Neural cell (in vitro differentiated cells): ENCODE results near the gene NECTIN4. TPM values are rescaled to one million over a fixed set of nuclear protein-coding genes. Genes with fewer than 3 reads are reported as not detected.

Experiments
- H2AFZ ChIP-seq: fragments of 200-600, 300-800 bp; sonication (generic), shearing (Covaris generic); 2 replicates; pipeline ENCODE4 v1.6.0; 2014; ENCODE audit warnings: low read depth, mild to moderate bottlenecking, antibody characterized with exemption, low read length, moderate library complexity
- H3F3A ChIP-seq: fragments of 200-600 bp; shearing (Covaris generic); 2 replicates; pipeline ENCODE4 v1.6.1; 2016; ENCODE audit warnings: mild to moderate bottlenecking, moderate library complexity, mixed read lengths, antibody characterized with exemption, low read length; ENCODE audit not compliant: insufficient read depth, poor library complexity, severe bottlenecking
- H3K27ac ChIP-seq: fragments of 200-600, 300-800 bp; sonication (generic), shearing (Covaris generic); 2 replicates; pipeline ENCODE4 v1.5.1; 2014; ENCODE audit warnings: mild to moderate bottlenecking, low read length, moderate library complexity
- H3K27me3 ChIP-seq: fragments of 300-800, 200-600 bp; sonication (generic), shearing (Covaris generic); 2 replicates; pipeline ENCODE4 v1.6.0; 2014; ENCODE audit warnings: mild to moderate bottlenecking, low read depth, low read length, moderate library complexity; ENCODE audit not compliant: insufficient read depth
- H3K36me3 ChIP-seq: fragments of 300-800, 200-600 bp; sonication (generic), shearing (Covaris generic); 2 replicates; pipeline ENCODE4 v1.5.1; 2014; ENCODE audit warnings: mild to moderate bottlenecking, antibody characterized with exemption, low read length, moderate library complexity; ENCODE audit not compliant: insufficient read depth
- H3K4me2 ChIP-seq: fragments of 300-800, 200-600 bp; sonication (generic), shearing (Covaris generic); 2 replicates; pipeline ENCODE4 v1.6.0; 2014; ENCODE audit warnings: mild to moderate bottlenecking, low read length
- H3K4me3 ChIP-seq: fragments of 300-800, 200-600 bp; sonication (generic), shearing (Covaris generic); 2 replicates; pipeline ENCODE4 v1.5.1; 2014; ENCODE audit warnings: mild to moderate bottlenecking, low read length, moderate library complexity
- H3K79me2 ChIP-seq: fragments of 200-600 bp; shearing (Covaris generic); replicated peaks from 2 replicates; pipeline ENCODE4 v1.6.0; 2014; ENCODE audit warnings: mild to moderate bottlenecking, low read length, moderate library complexity; ENCODE audit not compliant: insufficient read depth
- H3K9ac ChIP-seq: fragments of 300-800, 200-600 bp; sonication (generic), shearing (Covaris generic); 2 replicates; pipeline ENCODE4 v1.6.1; 2016; ENCODE audit warnings: mild to moderate bottlenecking, low read length, mixed read lengths
- H3K9me2 ChIP-seq: fragments of 200-600 bp; shearing (Covaris generic); 2 replicates; pipeline ENCODE4 v1.6.1; 2016; ENCODE audit warnings: mild to moderate bottlenecking, low read length, mixed read lengths; ENCODE audit not compliant: insufficient read depth
- H3K9me3 ChIP-seq: fragments of 200-600, 300-800 bp; sonication (generic), shearing (Covaris generic); 2 replicates; pipeline ENCODE4 v1.6.1; 2016; ENCODE audit warnings: mild to moderate bottlenecking, mixed run types, low read length, moderate library complexity, mixed read lengths
- H4K20me1 ChIP-seq: fragments of 200-600 bp; shearing (Covaris generic); 2 replicates; pipeline ENCODE4 v1.6.1; 2016; ENCODE audit warnings: mild to moderate bottlenecking, mixed run types; ENCODE audit not compliant: insufficient read depth
- EP300 ChIP-seq: fragments of 450-650 bp; conservative IDR thresholded peaks from 2 replicates; pipeline ENCODE4 v1.6.1; 2014; ENCODE audit warnings: antibody characterized with exemption, mild to moderate bottlenecking, moderate library complexity; ENCODE audit not compliant: poor library complexity, severe bottlenecking
- EZH2 ChIP-seq: fragments of 200-600, 300-800 bp; shearing (Covaris generic), sonication (generic); IDR thresholded peaks from 2 replicates; pipeline ENCODE4 v1.6.1; 2014; ENCODE audit warnings: antibody characterized with exemption, low read length, borderline replicate concordance, mild to moderate bottlenecking; ENCODE audit not compliant: insufficient read depth, poor library complexity, severe bottlenecking
- MXI1 ChIP-seq: fragments of 450-650 bp; conservative IDR thresholded peaks from 2 replicates; pipeline ENCODE4 v1.6.1; 2014; ENCODE audit warnings: antibody characterized with exemption, mild to moderate bottlenecking; ENCODE audit not compliant: poor library complexity, severe bottlenecking
- POLR2AphosphoS5 ChIP-seq: IDR thresholded peaks from 2 replicates; pipeline ENCODE4 v1.6.1; 2012
- RAD21 ChIP-seq: fragments of 450-650 bp; conservative IDR thresholded peaks from 2 replicates; pipeline ENCODE4 v1.6.1; 2014; ENCODE audit warnings: antibody characterized with exemption, mild to moderate bottlenecking, moderate library complexity
- SMC3 ChIP-seq: fragments of 450-650 bp; conservative IDR thresholded peaks from 2 replicates; pipeline ENCODE4 v1.6.1; 2014; ENCODE audit warnings: antibody characterized with exemption, mild to moderate bottlenecking, moderate library complexity; ENCODE audit not compliant: poor library complexity
- TAF1 ChIP-seq: IDR thresholded peaks from 2 replicates; pipeline ENCODE4 v1.6.1; 2012; ENCODE audit warnings: low read depth
- polyA plus RNA-seq: library from polyadenylated mRNA; depleted of rRNA; stranded (reverse); fragments of >200 nt; gene quantifications from 2 replicates; pipeline ENCODE4 v1.2.3, GENCODE V29; 2014
- TF ChIP-seq, protein P1 (sequence below): IDR thresholded peaks from 2 replicates; pipeline ENCODE4 v1.6.1; 2012; ENCODE audit warnings: borderline replicate concordance
- TF ChIP-seq, protein P2 (sequence below): fragments of 450-650 bp; IDR thresholded peaks from 2 replicates; pipeline ENCODE4 v1.5.1; 2014; ENCODE audit warnings: antibody characterized with exemption, mild to moderate bottlenecking, moderate library complexity; ENCODE audit not compliant: poor library complexity, severe bottlenecking

The NECTIN4 gene
- polyA plus RNA-seq, 1 donor from 2014 or later, result not detected

DNA sequence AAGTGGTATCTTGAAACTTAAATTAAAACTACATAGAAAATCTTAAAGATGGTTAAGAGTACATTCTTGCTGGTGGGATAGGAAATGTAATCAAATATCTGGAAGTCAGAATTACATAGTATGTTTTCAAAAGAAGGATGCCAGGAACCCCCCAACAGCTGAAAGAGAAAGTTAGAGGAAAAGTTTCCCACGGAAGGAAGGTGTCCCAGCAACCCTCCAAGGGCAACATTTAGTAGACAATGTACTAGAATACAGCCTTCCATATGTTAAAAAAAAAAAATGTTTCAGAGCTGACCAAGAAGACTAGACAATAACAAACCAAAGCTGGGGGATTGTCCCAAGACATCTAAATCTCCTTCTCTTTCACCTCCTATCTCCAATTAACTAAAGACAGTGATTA is 40.9 kb upstream of the NECTIN4 start:
- no peaks in the 10 kb centered on the region for H3K9me2 ChIP-seq
- H3K36me3 ChIP-seq, result no peaks in the 10 kb centered on the region
- no peaks in the 10 kb centered on the region for H3K27me3 ChIP-seq
- H3F3A ChIP-seq, result no peaks in the 10 kb centered on the region
- no peak overlapping the region for H3K9ac ChIP-seq
- no peaks in the 10 kb centered on the region for H3K9me3 ChIP-seq
- peak overlapping the region; percentile 73 for H3K4me3 ChIP-seq
- no peak for TF ChIP-seq EZH2
- TF ChIP-seq MXI1, result no peak
- TF ChIP-seq SMC3, result no peak
- no peak for TF ChIP-seq RAD21
- TF ChIP-seq EP300, result no peak
- no peak for TF ChIP-seq POLR2AphosphoS5
- TF ChIP-seq, protein P1, sequence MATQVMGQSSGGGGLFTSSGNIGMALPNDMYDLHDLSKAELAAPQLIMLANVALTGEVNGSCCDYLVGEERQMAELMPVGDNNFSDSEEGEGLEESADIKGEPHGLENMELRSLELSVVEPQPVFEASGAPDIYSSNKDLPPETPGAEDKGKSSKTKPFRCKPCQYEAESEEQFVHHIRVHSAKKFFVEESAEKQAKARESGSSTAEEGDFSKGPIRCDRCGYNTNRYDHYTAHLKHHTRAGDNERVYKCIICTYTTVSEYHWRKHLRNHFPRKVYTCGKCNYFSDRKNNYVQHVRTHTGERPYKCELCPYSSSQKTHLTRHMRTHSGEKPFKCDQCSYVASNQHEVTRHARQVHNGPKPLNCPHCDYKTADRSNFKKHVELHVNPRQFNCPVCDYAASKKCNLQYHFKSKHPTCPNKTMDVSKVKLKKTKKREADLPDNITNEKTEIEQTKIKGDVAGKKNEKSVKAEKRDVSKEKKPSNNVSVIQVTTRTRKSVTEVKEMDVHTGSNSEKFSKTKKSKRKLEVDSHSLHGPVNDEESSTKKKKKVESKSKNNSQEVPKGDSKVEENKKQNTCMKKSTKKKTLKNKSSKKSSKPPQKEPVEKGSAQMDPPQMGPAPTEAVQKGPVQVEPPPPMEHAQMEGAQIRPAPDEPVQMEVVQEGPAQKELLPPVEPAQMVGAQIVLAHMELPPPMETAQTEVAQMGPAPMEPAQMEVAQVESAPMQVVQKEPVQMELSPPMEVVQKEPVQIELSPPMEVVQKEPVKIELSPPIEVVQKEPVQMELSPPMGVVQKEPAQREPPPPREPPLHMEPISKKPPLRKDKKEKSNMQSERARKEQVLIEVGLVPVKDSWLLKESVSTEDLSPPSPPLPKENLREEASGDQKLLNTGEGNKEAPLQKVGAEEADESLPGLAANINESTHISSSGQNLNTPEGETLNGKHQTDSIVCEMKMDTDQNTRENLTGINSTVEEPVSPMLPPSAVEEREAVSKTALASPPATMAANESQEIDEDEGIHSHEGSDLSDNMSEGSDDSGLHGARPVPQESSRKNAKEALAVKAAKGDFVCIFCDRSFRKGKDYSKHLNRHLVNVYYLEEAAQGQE, result no peak
- TF ChIP-seq TAF1, result no peak
- TF ChIP-seq, protein P2, sequence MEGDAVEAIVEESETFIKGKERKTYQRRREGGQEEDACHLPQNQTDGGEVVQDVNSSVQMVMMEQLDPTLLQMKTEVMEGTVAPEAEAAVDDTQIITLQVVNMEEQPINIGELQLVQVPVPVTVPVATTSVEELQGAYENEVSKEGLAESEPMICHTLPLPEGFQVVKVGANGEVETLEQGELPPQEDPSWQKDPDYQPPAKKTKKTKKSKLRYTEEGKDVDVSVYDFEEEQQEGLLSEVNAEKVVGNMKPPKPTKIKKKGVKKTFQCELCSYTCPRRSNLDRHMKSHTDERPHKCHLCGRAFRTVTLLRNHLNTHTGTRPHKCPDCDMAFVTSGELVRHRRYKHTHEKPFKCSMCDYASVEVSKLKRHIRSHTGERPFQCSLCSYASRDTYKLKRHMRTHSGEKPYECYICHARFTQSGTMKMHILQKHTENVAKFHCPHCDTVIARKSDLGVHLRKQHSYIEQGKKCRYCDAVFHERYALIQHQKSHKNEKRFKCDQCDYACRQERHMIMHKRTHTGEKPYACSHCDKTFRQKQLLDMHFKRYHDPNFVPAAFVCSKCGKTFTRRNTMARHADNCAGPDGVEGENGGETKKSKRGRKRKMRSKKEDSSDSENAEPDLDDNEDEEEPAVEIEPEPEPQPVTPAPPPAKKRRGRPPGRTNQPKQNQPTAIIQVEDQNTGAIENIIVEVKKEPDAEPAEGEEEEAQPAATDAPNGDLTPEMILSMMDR, result no peak
- no peak overlapping the region for H2AFZ ChIP-seq
- H4K20me1 ChIP-seq, result no peaks in the 10 kb centered on the region
- H3K79me2 ChIP-seq, result peaks cover 34% of the 10 kb centered on the region
- H3K4me2 ChIP-seq, result no peak overlapping the region
- no peak overlapping the region for H3K27ac ChIP-seq

DNA sequence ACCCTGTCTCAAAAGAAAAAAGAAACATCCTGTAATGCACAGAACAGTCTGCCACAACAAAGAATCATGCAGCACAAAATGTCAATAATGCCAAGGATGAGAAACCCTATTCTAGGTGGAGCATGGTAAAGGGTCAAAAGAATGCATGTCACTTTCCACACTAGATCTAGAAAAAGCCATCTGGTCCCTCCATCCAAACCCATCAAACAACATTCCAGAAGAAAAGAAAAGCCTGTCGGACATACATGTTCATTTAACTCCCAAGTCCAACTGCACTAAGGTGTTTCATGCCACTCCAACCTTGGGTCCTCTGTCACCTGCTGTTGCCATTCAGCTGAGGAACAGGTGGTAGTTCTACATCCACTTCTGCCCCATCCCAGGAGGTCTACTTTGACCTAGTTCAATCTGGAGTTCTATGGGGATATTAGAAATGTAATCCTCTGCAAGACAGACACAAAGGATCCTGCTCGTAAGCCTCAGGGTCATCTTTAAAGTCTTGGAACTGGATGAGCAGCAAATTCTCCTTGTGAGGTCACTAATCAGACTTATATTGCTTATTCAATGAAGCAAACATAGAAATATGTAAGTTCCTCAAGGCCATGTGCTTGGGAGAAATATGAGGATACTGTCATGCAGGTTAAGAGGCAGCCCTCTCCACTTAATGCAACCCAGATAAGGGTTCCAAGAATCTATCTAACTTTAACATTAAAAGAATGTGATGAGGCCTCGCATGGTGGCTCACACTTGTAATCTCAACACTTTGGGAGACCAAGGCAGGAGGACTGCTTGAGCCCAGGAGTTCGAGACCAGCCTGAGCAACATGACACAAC is 39.4 kb upstream of the NECTIN4 start:
- no peaks in the 10 kb centered on the region for H3F3A ChIP-seq
- H3K27ac ChIP-seq, result no peak overlapping the region
- no peaks in the 10 kb centered on the region for H3K36me3 ChIP-seq
- no peak overlapping the region for H3K4me2 ChIP-seq
- H2AFZ ChIP-seq, result no peak overlapping the region
- no peaks in the 10 kb centered on the region for H3K9me2 ChIP-seq
- no peak overlapping the region for H3K4me3 ChIP-seq
- no peak overlapping the region for H3K9ac ChIP-seq
- peaks cover 34% of the 10 kb centered on the region for H3K79me2 ChIP-seq
- H3K27me3 ChIP-seq, result no peaks in the 10 kb centered on the region
- no peaks in the 10 kb centered on the region for H3K9me3 ChIP-seq
- no peaks in the 10 kb centered on the region for H4K20me1 ChIP-seq
- TF ChIP-seq RAD21 (no peak), TAF1 (no peak)
